Calu3 (cell line): ENCODE data around the gene CALCOCO1. TPM values are rescaled to one million over a fixed set of nuclear protein-coding genes. Genes with fewer than 3 reads are reported as not detected.

Source experiments
- BruUV-seq: library from RNA; stranded (reverse); fragments of 400-500 nt; replicated peaks from 2 replicates; lab custom pipeline; 2021; lab: Mats Ljungman, UMichigan
- CTCF ChIA-PET: fragments of 300-600 bp; sonication (Branson Sonifier 250); formaldehyde crosslinking; loops from one replicate; lab custom pipeline; 2022; ENCODE audit warnings: antibody characterized with exemption; lab: Charles Lee
- DNase-seq: peaks from one replicate; pipeline ENCODE4 v3.0.0; 2022
- H3K27ac Mint-ChIP-seq: one replicate; pipeline ENCODE4 v1.8.0; 2022; ENCODE audit warnings: mixed read lengths; ENCODE audit not compliant: unreplicated experiment
- H3K27me3 Mint-ChIP-seq: one replicate; pipeline ENCODE4 v1.8.0; 2022; ENCODE audit warnings: mixed read lengths; ENCODE audit not compliant: unreplicated experiment
- H3K36me3 Mint-ChIP-seq: one replicate; pipeline ENCODE4 v1.8.0; 2022; ENCODE audit warnings: mild to moderate bottlenecking, moderate library complexity, mixed read lengths; ENCODE audit not compliant: insufficient read depth, unreplicated experiment
- H3K4me1 Mint-ChIP-seq: one replicate; pipeline ENCODE4 v1.8.0; 2022; ENCODE audit warnings: mild to moderate bottlenecking, low read depth, mixed read lengths; ENCODE audit not compliant: unreplicated experiment
- H3K4me3 Mint-ChIP-seq: one replicate; pipeline ENCODE4 v1.8.0; 2022; ENCODE audit warnings: mild to moderate bottlenecking, low read depth, moderate library complexity, mixed read lengths; ENCODE audit not compliant: unreplicated experiment
- H3K9me3 Mint-ChIP-seq: one replicate; pipeline ENCODE4 v1.8.0; 2022; ENCODE audit warnings: low read depth, mixed read lengths; ENCODE audit not compliant: unreplicated experiment
- CTCF ChIP-seq: fragments of 200-600 bp; IDR thresholded peaks from one replicate; pipeline ENCODE4 v1.8.0; 2022; ENCODE audit warnings: antibody characterized with exemption; ENCODE audit not compliant: unreplicated experiment
- intact Hi-C: fragments of 100-400 bp; cut with micrococcal nuclease; formaldehyde crosslinking; loops from one replicate; pipeline ENCODE4 v1.10.0; 2022; ENCODE audit not compliant: unreplicated experiment
- total RNA-seq: library from RNA; stranded (reverse); gene quantifications from 2 replicates; pipeline ENCODE4 v1.2.3, GENCODE V29; 2022

Gene CALCOCO1
- total RNA-seq, 1 experiment from 2014 or later, result 42.1 TPM

GRCh38 chr12:53747095-53747494 is 19.8 kb upstream of the CALCOCO1 start:
- Mint-ChIP-seq H3K4me1 (no peaks in the 10 kb centered on the region), H3K36me3 (no peaks in the 10 kb centered on the region)
- intact Hi-C loops, result no loop called here

GRCh38 chr12:53746592-53747092 is 19.4 kb upstream of the CALCOCO1 start:
- CTCF ChIA-PET, result interaction anchor here (1.1 to 1.9 kb wide), 7 partner anchors 11 to 48 kb away, joined by 3 to 20 read pairs (median 6); no protein-coding TSS in a partner anchor
- Mint-ChIP-seq H3K4me1 (no peaks in the 10 kb centered on the region), H3K4me3 (no peak overlapping the region), H3K27me3 (no peaks in the 10 kb centered on the region), H3K27ac (no peak overlapping the region), H3K9me3 (no peaks in the 10 kb centered on the region), H3K36me3 (no peaks in the 10 kb centered on the region)
- no TSS peak for BruUV-seq
- intact Hi-C loops, result loop anchor here (1.0 kb wide), 1 partner anchor 44 kb away; no protein-coding TSS in a partner anchor
- peak; percentile 95 for DNase-seq
- TF ChIP-seq CTCF, result peak; percentile 95

More at GRCh38 chr12:53747095-53747494, 19.8 kb upstream of the CALCOCO1 start:
- Mint-ChIP-seq H3K27me3 (no peaks in the 10 kb centered on the region), H3K27ac (no peak overlapping the region), H3K4me3 (no peak overlapping the region), H3K9me3 (no peaks in the 10 kb centered on the region)
- CTCF ChIA-PET, result interaction anchor here (1.1 to 1.9 kb wide), 3 partner anchors 19 to 47 kb away, joined by 3 to 8 read pairs (median 6); no protein-coding TSS in a partner anchor
- DNase-seq, result no peak
- no peak for TF ChIP-seq CTCF
- no TSS peak for BruUV-seq

GRCh38 chr12:53744751-53745150 is 17.5 kb upstream of the CALCOCO1 start:
- BruUV-seq, result no TSS peak
- Mint-ChIP-seq H3K36me3 (no peaks in the 10 kb centered on the region), H3K9me3 (no peaks in the 10 kb centered on the region), H3K4me3 (no peak overlapping the region), H3K27me3 (no peaks in the 10 kb centered on the region), H3K4me1 (no peaks in the 10 kb centered on the region), H3K27ac (no peak overlapping the region)
- DNase-seq, result no peak
- CTCF ChIA-PET, result interaction anchor here (0.9 kb wide), 1 partner anchor 45 kb away, joined by 3 read pairs; no protein-coding TSS in a partner anchor
- intact Hi-C loops, result no loop called here
- no peak for TF ChIP-seq CTCF

GRCh38 chr12:53744130-53744441 is 16.8 kb upstream of the CALCOCO1 start:
- intact Hi-C loops, result no loop called here
- Mint-ChIP-seq H3K4me3 (no peak overlapping the region), H3K27me3 (no peaks in the 10 kb centered on the region), H3K9me3 (no peaks in the 10 kb centered on the region), H3K27ac (no peak overlapping the region), H3K4me1 (no peaks in the 10 kb centered on the region), H3K36me3 (no peaks in the 10 kb centered on the region)
- no peak for DNase-seq
- no TSS peak for BruUV-seq
- CTCF ChIA-PET, result interaction anchor here (0.6 to 1.8 kb wide), 5 partner anchors 16 to 155 kb away, joined by 3 to 13 read pairs (median 4); no protein-coding TSS in a partner anchor
- no peak for TF ChIP-seq CTCF
